CD4-positive, alpha-beta T cell (primary cell): ENCODE data around the gene EVA1A. TPM values are rescaled to one million over a fixed set of nuclear protein-coding genes. Genes with fewer than 3 reads are reported as not detected.

Source experiments
- ATAC-seq: fragments of 200-7000 bp; cut with Tn5 transposase; one replicate; pipeline ENCODE4 v1.10.0; 2022; ENCODE audit warnings: mild to moderate bottlenecking; ENCODE audit not compliant: poor library complexity
- CTCF ChIA-PET: fragments of 350-600 bp; sonication (Branson Sonifier 250); formaldehyde crosslinking; loops from one replicate; lab custom pipeline; 2021; ENCODE audit warnings: antibody characterized with exemption, inconsistent platforms; lab: Charles Lee
- POLR2A ChIA-PET: fragments of 350-600 bp; sonication (Branson Sonifier 250); formaldehyde crosslinking; loops from one replicate; lab custom pipeline; 2021; ENCODE audit warnings: antibody characterized with exemption, inconsistent platforms; lab: Charles Lee
- DNase-seq, 14 experiments: peaks; one replicate each; pipeline ENCODE4 v3.0.0-alpha.2; 2013 to 2020; ENCODE audit warnings: mixed read lengths in 2 of 14
- H3K27ac ChIP-seq, 2 donors: one replicate each; pipeline versions ENCODE4 v1.5.1 to v1.7.0; 2013; ENCODE audit warnings: low read length in 2 of 2, low read depth in 1 of 2, mild to moderate bottlenecking in 1 of 2
- H3K27me3 ChIP-seq, 2 experiments: 1 replicate in 1 of 2; 2 replicates in 1 of 2; pipeline versions ENCODE4 v1.6.1 to v1.7.0; 2013; ENCODE audit warnings: low read length in 2 of 2, control low read depth in 1 of 2, mild to moderate bottlenecking in 1 of 2, moderate library complexity in 1 of 2; ENCODE audit not compliant: insufficient read depth in 2 of 2, control insufficient read depth in 1 of 2
- H3K36me3 ChIP-seq: one replicate; pipeline ENCODE4 v1.6.1; 2013; ENCODE audit warnings: low read length, control low read depth; ENCODE audit not compliant: insufficient read depth
- H3K4me1 ChIP-seq: one replicate; pipeline ENCODE4 v1.6.1; 2013; ENCODE audit warnings: low read length, control low read depth; ENCODE audit not compliant: insufficient read depth
- H3K4me3 ChIP-seq: one replicate; pipeline ENCODE4 v1.5.1; 2013; ENCODE audit warnings: mild to moderate bottlenecking, low read length, moderate library complexity
- H3K9me3 ChIP-seq, 2 experiments: 1 replicate in 1 of 2; 2 replicates in 1 of 2; pipeline versions ENCODE4 v1.6.1 to v1.7.0; 2013; ENCODE audit warnings: low read length in 2 of 2, mild to moderate bottlenecking in 2 of 2, control low read depth in 1 of 2, moderate library complexity in 1 of 2; ENCODE audit not compliant: control insufficient read depth in 1 of 2, insufficient read depth in 1 of 2
- H3K27ac Mint-ChIP-seq: one replicate; pipeline ENCODE4 v1.8.0; 2020; ENCODE audit warnings: mixed read lengths
- H3K27me3 Mint-ChIP-seq: one replicate; pipeline ENCODE4 v1.8.0; 2021; ENCODE audit warnings: mixed read lengths
- H3K36me3 Mint-ChIP-seq: one replicate; pipeline ENCODE4 v1.8.0; 2021; ENCODE audit warnings: low read depth, mixed read lengths
- H3K4me1 Mint-ChIP-seq: one replicate; pipeline ENCODE4 v1.8.0; 2021; ENCODE audit warnings: low read depth, mixed read lengths
- H3K4me3 Mint-ChIP-seq: one replicate; pipeline ENCODE4 v1.8.0; 2020; ENCODE audit warnings: mild to moderate bottlenecking, mixed read lengths
- H3K9me3 Mint-ChIP-seq: one replicate; pipeline ENCODE4 v1.8.0; 2020; ENCODE audit warnings: mixed read lengths
- CTCF ChIP-seq: fragments of 200-600 bp; IDR thresholded peaks from one replicate; pipeline ENCODE4 v1.8.0; 2022; ENCODE audit warnings: antibody characterized with exemption, mild to moderate bottlenecking
- intact Hi-C, 2 experiments: fragments of 100-400 bp; cut with DNase I in 1 of 2; cut with micrococcal nuclease in 1 of 2; formaldehyde crosslinking; loops; one replicate each; pipeline versions ENCODE4 v1.15.1 to v1.9.0; 2023 to 2025; cut with DNase I, micrococcal nuclease
- total RNA-seq, 174 experiments: library from RNA in 2 of 174; stranded (reverse) in 2 of 174; gene quantifications; one replicate each; pipeline ENCODE4 v1.2.3 and lab custom pipeline; 2021 to 2026

Gene EVA1A
- total RNA-seq, 2 experiments from 2014 or later = not detected

GRCh38 chr2:75500633-75501032 is 60.1 kb downstream of the EVA1A start:
- ATAC-seq = no peak
- H3K27me3 Mint-ChIP-seq = peaks cover 3% of the 10 kb centered on the region
- no peaks in the 10 kb centered on the region for H3K36me3 ChIP-seq
- H3K4me1 ChIP-seq = no peaks in the 10 kb centered on the region
- no peaks in the 10 kb centered on the region for H3K36me3 Mint-ChIP-seq
- no peaks in the 10 kb centered on the region for H3K27me3 ChIP-seq
- H3K4me3 Mint-ChIP-seq = no peak overlapping the region
- no peak overlapping the region for H3K27ac Mint-ChIP-seq
- no peak overlapping the region for H3K27ac ChIP-seq
- intact Hi-C loops = no loop called here
- CTCF ChIA-PET = no interaction called here
- POLR2A ChIA-PET = no interaction called here
- no peak overlapping the region for H3K4me3 ChIP-seq
- TF ChIP-seq CTCF = no peak
- H3K4me1 Mint-ChIP-seq = no peaks in the 10 kb centered on the region
- no peaks in the 10 kb centered on the region for H3K9me3 Mint-ChIP-seq
- DNase-seq = no peak
- H3K9me3 ChIP-seq = no peaks in the 10 kb centered on the region

GRCh38 chr2:75499534-75499933 is 61.2 kb downstream of the EVA1A start:
- POLR2A ChIA-PET = no interaction called here
- Histone ChIP-seq H3K9me3 (no peaks in the 10 kb centered on the region), H3K27me3 (no peaks in the 10 kb centered on the region), H3K4me3 (no peak overlapping the region), H3K36me3 (no peaks in the 10 kb centered on the region), H3K27ac (no peak overlapping the region), H3K4me1 (no peaks in the 10 kb centered on the region)
- Mint-ChIP-seq H3K4me3 (no peak overlapping the region), H3K27ac (no peak overlapping the region), H3K36me3 (no peaks in the 10 kb centered on the region), H3K9me3 (no peaks in the 10 kb centered on the region), H3K4me1 (no peaks in the 10 kb centered on the region), H3K27me3 (peaks cover 3% of the 10 kb centered on the region)
- CTCF ChIA-PET = no interaction called here
- ATAC-seq (no peak), DNase-seq (no peak)
- TF ChIP-seq CTCF = no peak
- intact Hi-C loops = no loop called here

GRCh38 chr2:75498907-75499306 is 61.8 kb downstream of the EVA1A start:
- no peak for ATAC-seq
- H3K4me3 ChIP-seq = no peak overlapping the region
- intact Hi-C loops = no loop called here
- DNase-seq = no peak
- ChIA-PET CTCF (no interaction called here), POLR2A (no interaction called here)
- no peak overlapping the region for H3K27ac Mint-ChIP-seq
- no peaks in the 10 kb centered on the region for H3K4me1 ChIP-seq
- no peak overlapping the region for H3K4me3 Mint-ChIP-seq
- no peaks in the 10 kb centered on the region for H3K36me3 ChIP-seq
- no peaks in the 10 kb centered on the region for H3K4me1 Mint-ChIP-seq
- TF ChIP-seq CTCF = no peak
- H3K27ac ChIP-seq = no peak overlapping the region
- no peaks in the 10 kb centered on the region for H3K9me3 Mint-ChIP-seq
- no peaks in the 10 kb centered on the region for H3K27me3 Mint-ChIP-seq
- H3K36me3 Mint-ChIP-seq = no peaks in the 10 kb centered on the region
- H3K27me3 ChIP-seq = no peaks in the 10 kb centered on the region
- H3K9me3 ChIP-seq = no peaks in the 10 kb centered on the region
